Measurements from ENCODE around the gene ARNT2.

Gene ARNT2

DNA sequence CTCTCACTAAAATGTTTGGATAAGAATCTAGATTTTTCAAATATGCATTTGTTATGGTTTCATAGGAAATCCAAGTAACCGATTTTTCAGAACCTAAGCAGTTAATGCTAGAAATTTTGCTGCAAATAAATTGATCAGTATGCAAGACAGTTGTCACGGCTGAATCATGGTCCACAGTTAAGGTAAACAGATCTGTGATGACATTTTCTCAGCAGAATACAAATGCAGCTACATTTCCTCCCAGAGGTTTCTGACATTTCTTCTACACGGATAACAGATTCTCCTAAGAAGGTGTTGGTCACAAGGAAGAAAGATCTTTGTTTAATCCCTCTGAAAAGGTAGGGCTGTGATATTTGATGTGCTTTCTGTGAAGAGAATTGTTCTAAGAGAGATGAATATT lies 36.9 kb downstream of the ARNT2 start:
- no peak overlapping the region for H3K4me3 ChIP-seq (ENCODE audit: low read depth, low read length)

DNA sequence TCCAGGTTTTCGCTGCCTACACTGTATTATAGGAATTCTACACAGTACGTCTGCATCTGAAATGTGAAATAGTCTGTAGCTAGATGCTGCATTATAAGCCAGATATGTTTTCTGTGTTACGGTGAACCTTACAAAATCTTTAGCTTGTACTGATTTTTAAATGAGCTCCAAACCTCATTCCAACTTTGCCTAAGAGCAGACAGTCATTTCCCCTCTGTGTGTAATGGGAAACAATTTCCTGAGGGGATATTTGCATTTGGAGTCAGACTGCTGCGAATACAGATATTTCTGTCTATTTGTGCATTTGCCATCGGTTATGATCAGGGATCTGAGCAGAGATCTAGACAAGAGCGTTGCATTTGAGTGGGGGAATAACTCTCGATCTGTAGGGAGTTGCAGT lies 37.5 kb downstream of the ARNT2 start:
- no peak overlapping the region for H3K4me3 ChIP-seq (ENCODE audit: low read depth, low read length)

DNA sequence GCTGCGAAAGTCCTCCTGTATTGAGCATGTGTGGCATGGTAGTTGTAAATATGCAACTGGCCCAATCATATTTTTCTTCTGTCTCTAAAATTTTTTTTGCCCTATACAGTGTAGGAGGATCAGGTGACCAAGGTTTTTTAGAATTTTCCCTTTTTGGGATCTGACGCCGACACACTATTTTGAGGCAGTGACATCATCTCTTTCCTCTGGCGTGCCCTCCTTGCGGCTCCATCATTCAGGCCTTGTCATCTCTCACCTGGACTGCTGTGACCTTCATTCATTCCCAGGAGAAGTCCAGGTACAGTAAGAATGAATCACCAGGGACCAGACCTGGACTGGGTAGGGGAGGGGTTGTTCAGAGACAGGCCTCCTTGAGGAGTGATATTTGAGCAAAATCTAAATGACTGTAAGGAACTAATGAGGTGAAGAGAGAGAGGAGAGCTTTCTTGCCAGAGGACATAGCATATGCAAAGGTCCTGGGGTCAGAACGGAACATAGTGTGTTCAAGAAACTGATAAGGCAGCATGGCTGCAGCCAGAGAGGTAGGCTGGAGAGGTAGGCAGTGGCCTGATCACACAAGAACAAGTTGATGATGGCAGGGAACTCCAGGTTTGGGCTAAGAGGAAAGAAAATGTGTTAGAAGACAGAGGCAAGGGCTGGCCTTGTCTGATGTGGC lies 38.7 kb downstream of the ARNT2 start:
- H3K4me3 ChIP-seq (ENCODE audit: low read depth, low read length), result no peak overlapping the region

DNA sequence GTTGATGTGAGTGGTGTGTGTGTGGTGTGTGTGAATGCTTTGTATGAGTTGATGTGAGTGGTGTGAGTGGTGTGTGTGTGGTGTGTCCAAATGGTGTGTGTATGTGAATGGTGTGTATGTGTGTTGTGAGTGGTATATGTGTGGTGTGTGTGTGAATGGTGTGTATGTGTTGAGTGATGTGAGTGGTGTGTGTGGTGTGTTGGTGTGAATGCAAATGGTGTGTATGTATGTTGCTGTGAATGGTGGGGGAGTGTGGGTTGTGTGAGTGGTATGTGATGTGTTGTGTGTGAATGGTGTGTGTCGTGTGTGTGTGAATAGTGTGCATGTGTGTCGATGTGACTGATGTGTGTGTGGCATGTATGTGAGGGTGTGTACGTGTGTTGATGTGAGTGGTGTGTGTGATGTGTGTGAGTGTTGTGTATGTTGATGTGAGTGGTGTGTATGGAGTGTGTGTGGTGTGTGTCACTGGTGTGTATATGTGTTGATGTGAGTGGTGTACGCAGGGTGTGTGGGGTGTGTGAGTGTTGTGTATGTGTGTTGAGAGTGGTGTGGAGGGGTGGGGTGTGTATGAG lies 40.6 kb downstream of the ARNT2 start:
- H3K4me3 ChIP-seq (ENCODE audit: low read depth, low read length), result no peak overlapping the region

DNA sequence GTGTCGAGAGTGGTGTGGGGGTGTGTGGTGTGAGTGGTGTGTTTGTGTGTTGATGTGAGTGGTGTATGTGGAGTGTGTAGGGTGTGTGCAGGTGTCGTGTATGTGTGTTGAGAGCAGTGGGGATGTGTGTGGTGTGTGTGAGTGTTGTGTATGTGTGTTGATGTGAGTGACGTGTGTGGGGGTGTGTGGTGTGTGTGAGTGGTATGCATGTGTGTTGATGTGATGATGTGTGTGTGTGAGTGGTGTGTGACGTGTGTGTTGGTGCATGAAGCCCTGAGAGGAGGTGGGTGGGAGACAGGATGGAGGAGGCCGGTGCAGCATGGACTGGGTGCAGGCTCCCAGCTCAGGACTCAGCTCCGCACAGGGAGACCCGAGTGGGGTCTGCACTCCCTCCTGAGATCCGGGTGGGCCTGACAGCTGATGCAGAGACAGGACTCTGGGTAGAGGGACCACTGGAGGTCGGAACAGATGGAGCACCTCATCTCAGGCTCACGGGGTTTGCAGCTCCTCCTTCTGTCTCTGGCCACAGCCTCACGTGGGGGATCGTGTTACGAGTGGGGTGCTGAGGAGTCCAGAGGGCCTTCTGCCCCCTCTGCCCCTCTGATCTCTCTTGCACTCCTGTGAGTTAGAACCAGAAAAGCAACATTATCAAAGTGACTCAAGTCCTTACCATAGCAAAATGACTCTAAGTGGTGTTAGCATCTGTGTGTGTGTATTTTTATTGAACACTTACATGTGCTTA lies 41.3 kb downstream of the ARNT2 start:
- H3K4me3 ChIP-seq (ENCODE audit: low read depth, low read length), result no peak overlapping the region

DNA sequence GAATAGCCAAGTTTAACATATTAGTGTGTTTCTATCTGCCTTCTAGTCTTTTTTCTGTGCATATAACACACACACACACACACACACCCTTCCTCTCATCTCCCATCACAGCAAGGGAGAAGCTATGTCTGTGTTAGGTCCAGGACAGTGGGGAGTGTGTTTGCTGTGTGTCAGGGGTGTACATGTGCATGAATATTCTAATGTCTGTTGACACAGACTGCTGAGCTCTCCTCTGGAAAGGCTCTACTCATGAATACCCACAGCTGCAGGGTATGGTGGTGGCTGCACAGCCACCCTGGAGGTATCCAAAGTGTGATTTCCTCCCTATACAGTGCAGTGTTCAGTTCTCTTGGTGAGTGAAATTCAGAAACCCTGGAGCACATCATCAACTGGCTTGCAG lies 42.9 kb downstream of the ARNT2 start:
- no peak overlapping the region for H3K4me3 ChIP-seq (ENCODE audit: low read depth, low read length)

DNA sequence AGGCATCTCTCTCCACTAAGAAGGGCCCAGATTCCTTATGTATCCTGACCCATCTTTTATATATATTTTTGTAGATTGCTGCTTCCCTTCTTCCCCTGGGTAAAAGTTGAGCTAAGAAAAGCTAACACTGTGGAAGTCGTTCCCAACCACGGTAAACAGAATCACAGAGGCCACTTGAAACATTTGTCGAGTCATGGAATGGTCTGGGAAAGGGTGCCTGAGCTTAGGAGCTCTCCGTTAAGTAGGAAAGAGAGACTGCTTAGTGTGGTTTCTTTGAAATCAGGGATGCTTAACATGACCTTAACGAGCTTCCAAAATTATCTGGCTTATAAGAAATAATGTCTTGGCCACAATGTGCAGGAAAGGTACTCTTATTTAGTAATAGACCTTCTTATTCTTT lies 45.6 kb downstream of the ARNT2 start:
- H3K4me3 ChIP-seq (ENCODE audit: low read depth, low read length), result no peak overlapping the region

DNA sequence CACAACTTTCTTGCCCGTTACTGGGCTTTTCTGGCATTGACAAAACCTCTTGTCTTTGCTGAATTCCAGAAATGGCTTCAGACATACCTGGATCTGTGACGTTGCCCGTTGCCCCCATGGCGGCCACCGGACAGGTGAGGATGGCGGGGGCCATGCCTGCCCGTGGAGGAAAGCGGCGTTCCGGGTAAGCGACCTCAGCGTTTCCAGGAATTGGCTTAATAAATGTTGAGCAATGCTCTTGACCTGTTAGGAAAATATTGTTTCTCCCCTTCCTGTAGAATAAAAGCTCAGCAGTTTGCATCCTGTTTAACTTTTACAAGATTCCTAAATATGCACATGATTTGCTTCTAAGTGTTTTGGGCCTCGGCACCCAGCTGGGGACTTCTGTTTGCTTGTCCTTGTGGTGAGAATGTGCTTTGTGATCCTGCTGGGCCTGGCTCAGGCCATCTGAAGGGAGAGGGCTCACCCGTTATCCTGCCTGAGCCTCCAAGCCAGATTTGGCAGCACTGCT lies 46.7 kb downstream of the ARNT2 start:
- no peak overlapping the region for H3K4me3 ChIP-seq (ENCODE audit: low read depth, low read length)

DNA sequence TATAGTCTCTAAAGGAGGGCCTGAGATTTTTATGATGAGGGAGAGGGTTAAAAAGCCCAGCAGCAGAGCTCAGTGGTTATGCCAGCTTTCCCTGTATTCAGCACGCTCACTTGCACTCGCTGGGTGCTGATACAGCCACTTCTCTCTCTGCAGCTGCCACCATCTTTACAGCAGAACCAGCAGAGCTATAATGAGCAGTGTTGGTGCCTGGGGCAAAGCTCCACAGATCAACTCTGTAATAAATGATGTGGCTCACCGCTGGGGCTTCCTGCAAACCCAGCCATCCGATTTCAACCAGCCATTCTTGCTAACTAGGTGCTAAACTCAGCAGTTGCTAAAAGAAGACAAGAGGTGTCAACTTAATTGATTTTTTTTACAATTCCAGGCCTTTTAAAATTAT lies 48.0 kb downstream of the ARNT2 start:
- no peak overlapping the region for H3K4me3 ChIP-seq (ENCODE audit: low read depth, low read length)

DNA sequence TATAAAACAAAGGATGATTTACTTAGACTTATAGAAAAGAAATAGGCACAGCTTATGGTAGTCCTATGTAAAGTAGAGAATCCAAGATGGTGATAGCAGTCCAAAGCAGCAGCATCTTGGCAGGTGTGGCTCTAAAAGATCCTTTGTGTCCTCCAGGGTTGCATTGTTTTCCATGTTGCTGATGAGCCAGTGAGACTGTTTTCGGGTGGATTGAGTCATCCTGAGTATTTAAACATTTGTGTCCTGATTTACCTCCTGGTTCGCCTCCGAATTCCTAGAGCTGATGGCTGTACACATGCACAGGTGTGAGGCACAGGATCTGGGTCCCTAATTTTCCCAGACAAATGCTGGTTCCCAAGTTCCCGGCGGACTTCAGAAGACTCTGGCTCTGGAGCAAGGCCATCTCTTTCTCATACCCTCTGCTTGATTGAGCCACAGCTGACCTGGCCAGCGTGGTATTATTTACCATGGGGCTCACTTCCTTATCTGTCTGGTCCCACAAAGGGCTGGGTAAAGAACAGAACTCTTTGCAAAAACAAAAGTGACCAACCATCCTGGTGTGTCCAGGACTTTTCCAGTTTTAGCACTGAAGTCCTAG lies 51.0 kb downstream of the ARNT2 start:
- H3K4me3 ChIP-seq (ENCODE audit: low read depth, low read length), result no peak overlapping the region

DNA sequence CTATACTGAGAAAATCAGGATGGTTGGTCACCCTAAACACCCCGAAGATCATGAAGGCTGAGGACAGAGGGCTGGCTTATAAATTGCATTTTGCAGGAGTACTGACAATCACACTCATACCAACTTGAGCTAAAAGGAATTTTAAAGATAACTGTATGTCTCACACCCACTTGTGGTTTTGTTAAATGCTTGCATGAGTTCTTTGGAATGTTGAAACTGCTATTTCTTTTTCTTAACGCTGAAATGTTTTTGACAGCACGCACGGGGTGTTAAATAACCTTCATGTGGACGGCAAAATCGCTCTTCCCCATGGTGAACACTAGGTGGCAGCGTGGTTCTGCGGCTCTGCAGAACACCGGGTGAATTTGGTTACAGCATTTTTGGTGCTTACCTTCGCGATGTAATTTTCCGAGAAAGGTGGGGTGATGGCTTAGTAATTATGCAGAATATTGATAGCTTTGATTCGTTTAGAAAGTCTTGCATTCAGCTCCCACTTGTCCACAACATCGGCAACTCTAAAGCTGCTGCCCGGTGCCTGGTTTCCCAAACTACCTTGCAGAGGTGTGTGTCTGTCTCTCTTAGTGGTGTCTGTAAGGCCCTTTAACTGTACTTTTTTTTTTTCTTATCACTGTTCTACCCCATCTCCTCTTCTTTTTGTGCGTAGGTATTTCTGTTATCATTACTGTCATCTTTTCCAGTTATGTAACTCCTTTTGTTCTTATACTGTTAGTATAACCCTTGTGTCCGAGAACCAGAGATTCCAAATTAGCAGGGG lies 51.7 kb downstream of the ARNT2 start:
- H3K4me3 ChIP-seq (ENCODE audit: low read depth, low read length), result no peak overlapping the region

DNA sequence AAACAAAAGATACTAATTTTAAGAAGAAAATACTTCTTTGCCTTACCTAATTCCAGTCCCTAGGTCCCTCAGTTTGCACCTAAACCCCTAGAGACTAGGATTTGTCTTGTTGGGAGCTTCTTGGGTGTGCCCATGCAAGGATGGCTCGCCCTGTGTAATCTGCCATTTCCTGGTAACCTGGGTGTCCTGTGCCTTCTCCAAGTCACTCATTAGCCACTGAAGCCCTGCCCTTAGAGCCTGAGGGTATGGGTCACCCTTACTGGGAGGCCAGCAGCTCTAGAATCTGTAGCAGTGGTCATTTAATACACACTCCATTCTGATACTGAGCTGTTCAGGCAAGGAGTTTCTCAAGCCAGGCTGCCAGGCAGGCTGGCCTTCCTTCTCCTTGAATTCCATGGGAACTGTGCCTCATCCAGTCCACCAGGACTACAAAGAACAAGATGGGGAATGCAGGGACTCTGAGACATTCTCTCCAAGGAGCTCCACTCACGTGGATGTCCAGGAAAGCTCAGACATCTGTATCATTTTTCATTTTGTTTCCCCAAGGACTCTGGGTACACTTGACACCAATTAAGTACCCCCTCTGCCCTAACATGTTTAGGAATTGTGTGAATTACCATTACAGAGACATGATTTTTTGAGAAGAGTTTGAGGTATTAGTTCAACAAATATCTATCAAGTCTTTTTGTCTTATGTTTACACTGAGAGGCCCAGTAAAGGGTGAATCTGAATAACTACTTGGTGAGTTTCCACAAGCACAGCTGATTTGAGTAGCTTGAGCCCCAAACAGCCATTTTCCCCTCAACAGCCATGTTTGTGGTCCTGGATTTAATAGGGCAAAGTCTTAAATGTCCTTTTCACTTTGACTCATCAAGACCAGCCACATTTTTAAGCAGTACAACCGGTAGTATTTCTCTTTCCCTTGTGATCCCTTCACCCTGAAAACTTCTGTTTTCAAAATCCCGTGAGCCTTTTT lies 52.6 kb downstream of the ARNT2 start:
- no peak overlapping the region for H3K4me3 ChIP-seq (ENCODE audit: low read depth, low read length)

DNA sequence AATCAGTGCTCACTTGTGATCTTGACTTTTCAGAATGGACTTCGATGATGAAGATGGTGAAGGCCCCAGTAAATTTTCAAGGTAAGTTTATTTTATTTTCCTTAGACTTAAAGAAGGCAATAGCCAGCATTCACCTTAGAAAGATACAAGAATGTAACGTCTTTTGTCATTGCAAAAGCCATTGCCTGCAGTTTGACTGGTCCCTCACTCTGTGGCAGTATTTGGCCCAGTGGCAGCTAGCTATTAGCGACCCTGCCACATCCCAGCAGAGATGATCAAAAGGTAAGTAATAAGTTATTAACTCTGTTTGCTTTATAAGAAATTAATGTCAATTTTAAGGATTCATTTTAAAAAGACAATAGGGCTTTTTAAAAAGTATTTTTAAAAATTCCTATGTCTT lies 53.7 kb downstream of the ARNT2 start:
- no peak overlapping the region for H3K4me3 ChIP-seq (ENCODE audit: low read depth, low read length)

DNA sequence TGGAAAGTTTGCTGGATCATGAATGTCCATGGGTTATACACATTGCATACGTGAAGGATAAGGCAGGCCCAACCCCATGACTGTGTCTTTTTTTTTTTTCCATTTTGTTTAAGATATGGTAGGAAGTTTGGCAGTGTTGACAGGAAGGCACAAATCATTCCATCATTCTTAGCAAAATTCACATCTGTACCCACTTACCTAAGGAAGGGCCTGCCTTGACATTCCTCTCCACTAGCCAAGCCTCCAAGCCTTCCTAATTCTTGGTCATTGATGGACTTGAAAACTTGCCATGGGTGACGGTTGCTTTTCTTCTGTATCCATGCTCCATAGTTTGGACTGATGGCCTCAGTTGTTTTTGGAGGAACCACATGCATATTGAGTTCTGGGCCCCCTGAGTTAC lies 54.4 kb downstream of the ARNT2 start:
- no peak overlapping the region for H3K4me3 ChIP-seq (ENCODE audit: low read depth, low read length)

DNA sequence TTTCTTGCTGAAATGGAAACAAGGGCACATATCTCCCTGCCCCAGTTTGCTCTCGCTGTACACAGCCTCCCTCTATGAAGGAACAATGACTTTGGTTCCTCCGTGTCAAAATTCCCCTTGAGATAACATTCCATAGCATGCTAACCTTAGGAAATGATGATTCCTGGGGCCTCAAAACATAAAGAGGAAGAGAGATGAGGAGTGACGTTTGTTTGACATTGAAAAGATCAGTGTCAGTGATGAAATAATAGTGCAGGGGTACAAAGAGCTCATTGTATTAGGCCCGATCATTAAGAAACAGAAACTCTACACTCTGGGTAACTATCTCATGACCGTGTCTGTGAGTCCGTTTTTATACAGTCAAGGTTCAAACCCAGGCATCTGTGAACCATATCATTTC lies 55.2 kb downstream of the ARNT2 start:
- no peak overlapping the region for H3K4me3 ChIP-seq (ENCODE audit: low read depth, low read length)

DNA sequence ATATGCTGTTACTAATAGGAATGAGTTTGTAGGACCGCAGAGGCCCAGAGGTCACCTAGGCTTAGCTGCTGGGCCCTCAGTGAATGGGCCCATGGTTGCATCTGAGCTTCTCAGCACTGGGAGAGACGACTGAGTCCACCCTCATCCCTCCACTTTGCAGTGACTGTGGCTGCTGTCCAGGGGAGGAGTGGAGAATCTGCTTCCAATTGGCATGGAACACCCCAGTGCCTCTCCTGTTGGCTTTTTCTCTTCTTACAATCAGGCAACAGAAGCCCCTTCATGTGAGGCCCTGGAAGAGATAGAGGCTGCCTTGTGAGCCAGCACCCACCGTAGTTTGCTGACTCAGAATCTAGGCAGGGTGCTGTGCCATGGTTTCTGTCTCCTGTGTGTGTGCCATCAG lies 55.6 kb downstream of the ARNT2 start:
- no peak overlapping the region for H3K4me3 ChIP-seq (ENCODE audit: low read depth, low read length)

DNA sequence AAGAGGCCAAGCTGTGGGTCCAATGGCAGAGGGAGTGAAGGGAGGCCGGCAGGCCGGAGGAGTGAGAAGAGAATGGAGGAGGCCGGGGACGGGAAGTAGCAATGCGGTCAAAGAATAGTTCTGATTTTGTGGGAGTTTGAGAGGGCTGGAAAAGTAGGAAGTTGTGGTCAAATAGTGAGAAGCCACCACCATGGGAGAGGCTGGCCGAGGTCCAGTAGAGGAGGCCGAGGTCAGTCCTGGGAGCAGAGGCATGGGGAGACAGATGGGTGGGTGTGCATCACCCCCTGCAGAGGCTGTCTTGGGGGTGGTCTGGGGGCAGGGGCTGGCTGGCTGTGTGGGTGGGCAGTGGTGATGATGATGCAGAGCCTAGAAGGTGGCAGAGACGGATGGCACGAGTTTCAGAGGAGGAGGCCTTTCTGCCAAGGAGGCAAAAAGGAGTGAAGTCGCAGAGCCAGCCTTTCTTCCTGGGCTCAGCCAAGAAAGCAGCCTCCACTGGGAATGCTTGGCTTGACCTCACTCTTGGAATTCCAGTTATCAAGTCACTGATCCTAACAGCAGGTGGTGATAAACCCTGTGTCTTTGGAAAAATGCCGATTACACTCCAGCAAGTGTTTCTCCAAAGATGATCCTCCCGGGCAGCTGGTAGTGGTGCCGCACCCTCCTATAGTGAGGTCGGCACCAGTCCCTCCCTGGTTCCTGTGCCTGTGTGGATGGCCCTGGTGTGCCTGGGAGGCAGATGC lies 57.3 kb downstream of the ARNT2 start:
- H3K4me3 ChIP-seq (ENCODE audit: low read depth, low read length), result no peak overlapping the region

DNA sequence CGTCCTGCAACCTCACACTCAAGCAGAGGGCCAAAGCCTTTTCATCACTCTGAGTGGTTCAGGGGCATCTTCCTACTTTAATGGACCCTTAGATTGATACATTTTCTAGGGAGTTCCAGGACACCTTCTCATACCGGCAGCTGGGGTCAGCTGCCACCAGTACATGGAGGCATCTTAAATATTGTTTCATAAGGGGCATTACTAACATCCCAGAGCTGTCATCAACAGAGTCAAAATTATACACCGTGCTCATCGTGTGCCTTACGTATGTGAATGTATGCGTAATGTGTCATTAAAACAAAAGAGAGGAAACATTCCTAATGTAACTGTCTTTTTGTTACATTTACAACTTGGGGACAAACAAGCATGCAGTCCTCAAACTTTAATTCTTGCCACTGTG lies 57.9 kb downstream of the ARNT2 start:
- no peak overlapping the region for H3K4me3 ChIP-seq (ENCODE audit: low read depth, low read length)

DNA sequence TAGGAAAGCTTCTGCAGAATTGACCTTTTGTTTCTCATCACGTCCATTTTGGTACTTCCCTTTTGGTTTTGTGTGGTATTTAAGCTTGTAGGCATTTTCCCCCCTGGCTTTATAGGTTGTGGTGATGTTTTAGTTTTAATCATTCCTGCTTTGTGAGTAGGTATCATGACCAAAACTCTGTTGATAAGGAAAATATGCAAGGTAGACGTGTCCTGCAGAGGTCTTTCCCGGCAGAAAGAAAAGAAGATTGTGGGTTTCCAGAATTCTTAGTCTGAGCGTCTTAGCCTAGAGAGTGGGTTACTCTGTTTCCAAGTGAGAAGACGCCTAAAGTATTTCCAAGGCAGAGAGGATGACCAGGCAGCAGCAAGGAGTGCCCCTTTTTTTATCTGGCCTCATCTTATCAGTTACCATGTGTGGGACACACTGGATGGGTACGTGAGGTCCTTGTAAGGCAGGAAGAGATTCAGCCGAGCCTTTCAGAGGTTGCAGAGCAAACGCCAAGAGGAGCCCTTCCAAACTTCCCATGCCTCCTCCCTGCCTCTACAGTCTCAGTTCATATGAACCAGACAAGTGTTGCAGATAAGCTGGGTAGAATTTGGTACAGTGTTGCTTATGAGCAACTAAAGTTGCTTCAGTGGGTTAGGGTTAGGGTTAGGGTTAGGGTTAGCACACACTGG lies 58.8 kb downstream of the ARNT2 start:
- H3K4me3 ChIP-seq (ENCODE audit: low read depth, low read length), result no peak overlapping the region
